Stomach (tissue), 4 donors: ENCODE measurements around the gene POLR2C.
A peak's percentile ranks its signal among the peaks of the same experiment; 100 is the strongest.

Experiments
- CTCF ChIP-seq, 7 experiments: fragments of 450-650 bp in 4 of 7; fragments of 200-600 bp in 3 of 7; sonication (generic) in 3 of 7; IDR thresholded peaks; one replicate each; pipeline ENCODE4 v1.5.1; 2016 to 2019; ENCODE audit warnings: antibody characterized with exemption in 7 of 7, control low read depth in 2 of 7, mild to moderate bottlenecking in 1 of 7
- EP300 ChIP-seq: sonication (generic); formaldehyde crosslinking; IDR thresholded peaks from one replicate; pipeline ENCODE4 v1.6.1; 2017; ENCODE audit warnings: antibody characterized with exemption
- POLR2A ChIP-seq, 4 donors: fragments of 450-650 bp; IDR thresholded peaks; one replicate each; pipeline ENCODE4 v1.6.1; 2016; ENCODE audit warnings: antibody characterized with exemption in 4 of 4, control low read depth in 2 of 4, mild to moderate bottlenecking in 1 of 4, moderate library complexity in 1 of 4
- POLR2AphosphoS5 ChIP-seq, 3 donors: sonication (generic); formaldehyde crosslinking; IDR thresholded peaks; one replicate each; pipeline ENCODE4 v1.6.1; 2016; ENCODE audit warnings: antibody characterized with exemption in 3 of 3

GRCh38 chr16:57485091-57485915 is 22.8 kb downstream of the POLR2C start:
- no peak for TF ChIP-seq CTCF (IDR thresholded peaks at IDR 0.05)
- TF ChIP-seq EP300 = no peak
- TF ChIP-seq POLR2A (IDR thresholded peaks at IDR 0.05) = peak in 1 of 4 donors; percentile 3
- TF ChIP-seq POLR2AphosphoS5 (IDR thresholded peaks at IDR 0.05) = peak in 2 of 3 donors; percentile 50
